H1 (cell line): ENCODE results near the gene LGALS12. TPM values are rescaled to one million over a fixed set of nuclear protein-coding genes. Genes with fewer than 3 reads are reported as not detected.

Experiments
- CTCF ChIA-PET: fragments of 300-600 bp; sonication (Branson Sonifier 250); formaldehyde crosslinking; loops from one replicate; lab custom pipeline; 2021; ENCODE audit not compliant: partially characterized antibody; lab: Charles Lee
- POLR2A ChIA-PET: fragments of 300-600 bp; sonication (Branson Sonifier 250); formaldehyde crosslinking; loops from one replicate; lab custom pipeline; 2021; ENCODE audit warnings: inconsistent platforms; ENCODE audit not compliant: partially characterized antibody; lab: Charles Lee
- DNase-seq, 2 experiments: peaks; one replicate each; pipeline versions ENCODE4 v3.0.0 to v3.0.0-alpha.2; 2010 to 2022; ENCODE audit warnings: low spot score in 2 of 2, low read depth in 1 of 2, mixed read lengths in 1 of 2
- FAIRE-seq: peaks from 2 replicates; lab custom pipeline; 2011; peaks lifted over from hg19 to GRCh38; lab: Jason Lieb, UNC
- H2AFZ ChIP-seq: 2 replicates; pipeline ENCODE4 v1.8.1; 2012; ENCODE audit warnings: low read length, inconsistent platforms
- H2AK5ac ChIP-seq: 2 replicates; pipeline ENCODE4 v1.6.1; 2013; ENCODE audit warnings: low read depth, low read length
- H2BK120ac ChIP-seq: replicated peaks from 2 replicates; pipeline ENCODE3; 2013; ENCODE audit warnings: low read depth, low read length, inconsistent platforms
- H2BK12ac ChIP-seq: 2 replicates; pipeline ENCODE4 v1.6.1; 2013; ENCODE audit warnings: low read depth, low read length
- H2BK15ac ChIP-seq: 2 replicates; pipeline ENCODE4 v1.6.1; 2013; ENCODE audit warnings: low read length
- H2BK20ac ChIP-seq: 2 replicates; pipeline ENCODE4 v1.6.1; 2013; ENCODE audit warnings: low read length
- H2BK5ac ChIP-seq: 2 replicates; pipeline ENCODE4 v1.6.1; 2013; ENCODE audit warnings: low read depth, low read length
- H3K14ac ChIP-seq: 2 replicates; pipeline ENCODE4 v1.6.1; 2013; ENCODE audit warnings: inconsistent platforms; ENCODE audit not compliant: insufficient read length
- H3K18ac ChIP-seq: 2 replicates; pipeline ENCODE4 v1.6.1; 2013; ENCODE audit warnings: low read length; ENCODE audit errors: extremely low read depth
- H3K23ac ChIP-seq: 2 replicates; pipeline ENCODE4 v1.6.1; 2013; ENCODE audit warnings: inconsistent platforms; ENCODE audit not compliant: insufficient read length
- H3K23me2 ChIP-seq: 2 replicates; pipeline ENCODE4 v1.6.1; 2013; ENCODE audit warnings: low read depth, low read length
- H3K27ac ChIP-seq: 2 replicates; pipeline ENCODE4 v1.6.1; 2011; ENCODE audit warnings: low read depth, low read length, inconsistent platforms
- H3K27me3 ChIP-seq, 4 experiments: replicated peaks in 1 of 4; 1 replicate in 1 of 4; 2 replicates in 3 of 4; pipeline versions ENCODE4 v1.6.1 to v1.8.1; 2011 to 2013; ENCODE audit warnings: low read length in 3 of 4, mild to moderate bottlenecking in 3 of 4, inconsistent platforms in 2 of 4, mixed read lengths in 2 of 4, moderate library complexity in 1 of 4; ENCODE audit not compliant: control insufficient read depth in 3 of 4, insufficient read depth in 3 of 4; ENCODE audit errors: extremely low read depth in 1 of 4
- H3K36me3 ChIP-seq, 4 experiments: 2 replicates each; pipeline versions ENCODE4 v1.6.1 to v1.8.1; 2011 to 2013; ENCODE audit warnings: mild to moderate bottlenecking in 4 of 4, low read length in 3 of 4, moderate library complexity in 2 of 4, control low read depth in 1 of 4, inconsistent platforms in 1 of 4; ENCODE audit not compliant: insufficient read depth in 4 of 4, control insufficient read depth in 2 of 4
- H3K4ac ChIP-seq: replicated peaks from 2 replicates; pipeline ENCODE3; 2013; ENCODE audit warnings: low read length, low read depth, mixed read lengths, inconsistent platforms; ENCODE audit not compliant: insufficient read length
- H3K4me1 ChIP-seq, 4 experiments: replicated peaks in 1 of 4; 1 replicate in 1 of 4; 2 replicates in 3 of 4; pipeline versions ENCODE4 v1.6.1 to v1.8.1; 2011 to 2013; ENCODE audit warnings: low read length in 3 of 4, inconsistent platforms in 2 of 4, mixed read lengths in 1 of 4; ENCODE audit not compliant: insufficient read depth in 4 of 4, control insufficient read depth in 3 of 4
- H3K4me2 ChIP-seq, 2 experiments: 2 replicates each; pipeline versions ENCODE4 v1.6.1 to v1.8.1; 2011 to 2013; ENCODE audit warnings: low read depth in 2 of 2, low read length in 2 of 2, control low read depth in 1 of 2, inconsistent platforms in 1 of 2, mild to moderate bottlenecking in 1 of 2; ENCODE audit not compliant: insufficient read depth in 1 of 2
- H3K4me3 ChIP-seq, 4 experiments: fragments of 200-600, 300-600 bp in 1 of 4; sonication (generic), shearing (Covaris generic), sonication (Bioruptor Twin) in 1 of 4; 2 replicates each; pipeline versions ENCODE4 v1.5.1 to v1.8.1; 2011 to 2016; ENCODE audit warnings: low read length in 4 of 4, low read depth in 3 of 4, control low read depth in 2 of 4, inconsistent platforms in 2 of 4, mild to moderate bottlenecking in 2 of 4, mixed read lengths in 1 of 4, moderate library complexity in 1 of 4; ENCODE audit not compliant: insufficient read depth in 2 of 4; ENCODE audit errors: extremely low read depth in 1 of 4
- H3K56ac ChIP-seq: replicated peaks from 2 replicates; pipeline ENCODE3; 2013; ENCODE audit warnings: low read depth, mild to moderate bottlenecking, mixed read lengths, low read length, inconsistent platforms; ENCODE audit not compliant: insufficient read length
- H3K79me1 ChIP-seq: 2 replicates; pipeline ENCODE4 v1.6.1; 2013; ENCODE audit warnings: low read depth, low read length, control low read depth
- H3K79me2 ChIP-seq, 2 experiments: 2 replicates each; pipeline versions ENCODE4 v1.6.1 to v1.8.1; 2012 to 2013; ENCODE audit warnings: low read length in 2 of 2, mild to moderate bottlenecking in 2 of 2, inconsistent platforms in 1 of 2; ENCODE audit not compliant: insufficient read depth in 2 of 2, control insufficient read depth in 1 of 2
- H3K9ac ChIP-seq, 4 experiments: replicated peaks in 1 of 4; 1 replicate in 1 of 4; 2 replicates in 3 of 4; pipeline versions ENCODE4 v1.6.1 to v1.8.1; 2011 to 2013; ENCODE audit warnings: low read depth in 3 of 4, low read length in 3 of 4, control low read depth in 2 of 4, mild to moderate bottlenecking in 2 of 4, moderate library complexity in 2 of 4, inconsistent platforms in 1 of 4; ENCODE audit errors: extremely low read depth in 1 of 4
- H3K9me3 ChIP-seq, 2 experiments: 2 replicates each; pipeline versions ENCODE4 v1.6.1 to v1.8.1; 2012 to 2013; ENCODE audit warnings: mild to moderate bottlenecking in 2 of 2, moderate library complexity in 2 of 2, control low read depth in 1 of 2, inconsistent platforms in 1 of 2, low read depth in 1 of 2, low read length in 1 of 2, mixed read lengths in 1 of 2; ENCODE audit not compliant: insufficient read depth in 2 of 2
- H4K20me1 ChIP-seq, 2 experiments: replicated peaks in 1 of 2; 2 replicates each; pipeline versions ENCODE3 to v1.8.1; 2011 to 2013; ENCODE audit warnings: inconsistent platforms in 2 of 2, low read length in 2 of 2, mild to moderate bottlenecking in 1 of 2; ENCODE audit not compliant: insufficient read depth in 2 of 2, control insufficient read depth in 1 of 2
- H4K5ac ChIP-seq: 2 replicates; pipeline ENCODE4 v1.6.1; 2013; ENCODE audit warnings: low read length, low read depth, mixed read lengths, inconsistent platforms; ENCODE audit not compliant: insufficient read length
- H4K8ac ChIP-seq: 2 replicates; pipeline ENCODE4 v1.8.0; 2013; ENCODE audit warnings: mild to moderate bottlenecking, moderate library complexity, low read length, inconsistent platforms; ENCODE audit not compliant: insufficient read depth; ENCODE audit errors: extremely low read depth
- H4K91ac ChIP-seq: replicated peaks from 2 replicates; pipeline ENCODE3; 2013; ENCODE audit warnings: low read length, mixed read lengths, inconsistent platforms; ENCODE audit not compliant: insufficient read length
- CTBP2 ChIP-seq: IDR thresholded peaks from 2 replicates; pipeline ENCODE4 v1.7.0; 2011; ENCODE audit warnings: borderline replicate concordance, mild to moderate bottlenecking, moderate library complexity, mixed read lengths, low read length; ENCODE audit not compliant: insufficient read depth, insufficient read length
- EGR1 ChIP-seq: IDR thresholded peaks from 2 replicates; pipeline ENCODE4 v1.6.1; 2011; ENCODE audit warnings: low read depth, low read length, borderline replicate concordance
- NANOG ChIP-seq: IDR thresholded peaks from 2 replicates; pipeline ENCODE4 v1.6.1; 2011; ENCODE audit warnings: low read length, low read depth, mild to moderate bottlenecking, inconsistent platforms; ENCODE audit not compliant: insufficient read depth, poor library complexity, severe bottlenecking
- WGBS, 2 experiments: shearing (Covaris generic) in 1 of 2; methylation state at CpG; one replicate each; pipeline versions ENCODE4 v1.1.6 to v1.1.7; 2013 to 2015; ENCODE audit warnings: low lambda C conversion rate in 2 of 2, mixed read lengths in 2 of 2, inconsistent platforms in 1 of 2, low coverage in 1 of 2, missing lambda C conversion rate in 1 of 2; ENCODE audit not compliant: insufficient replicate concordance in 2 of 2, insufficient coverage in 1 of 2, insufficient read length in 1 of 2; ENCODE audit errors: extremely low coverage in 1 of 2, missing lambda C conversion rate in 1 of 2; 5-methylcytosine and 5-hydroxymethylcytosine counted together
- polyA plus RNA-seq, 7 experiments: library from polyadenylated mRNA; depleted of rRNA in 3 of 7; stranded (reverse) in 5 of 7; unstranded in 2 of 7; fragments of >200 nt in 5 of 7; fragments of 200-250 nt in 2 of 7; gene quantifications; 1 replicate in 5 of 7; 2 replicates in 1 of 7; 4 replicates in 1 of 7; pipeline versions ENCODE4 v1.2.1 to v1.2.3, GENCODE V29; 2011 to 2013; ENCODE audit warnings: missing spikeins in 2 of 7, mixed read lengths in 2 of 7
- total RNA-seq: library from RNA; stranded (reverse); fragmentation: NEBNext Ultra II Directional; extraction: Animal tissue kit (Norgen Biotek cat#: 25700); gene quantifications from 2 replicates; pipeline ENCODE4 v1.2.1, GENCODE V29; 2021

Gene LGALS12
- total and polyA plus RNA-seq, 2 of the 8 experiments (the other 6 are each of a cell fraction or from before 2014, with no cell fraction given) = 1.6 to 2.9 TPM

DNA sequence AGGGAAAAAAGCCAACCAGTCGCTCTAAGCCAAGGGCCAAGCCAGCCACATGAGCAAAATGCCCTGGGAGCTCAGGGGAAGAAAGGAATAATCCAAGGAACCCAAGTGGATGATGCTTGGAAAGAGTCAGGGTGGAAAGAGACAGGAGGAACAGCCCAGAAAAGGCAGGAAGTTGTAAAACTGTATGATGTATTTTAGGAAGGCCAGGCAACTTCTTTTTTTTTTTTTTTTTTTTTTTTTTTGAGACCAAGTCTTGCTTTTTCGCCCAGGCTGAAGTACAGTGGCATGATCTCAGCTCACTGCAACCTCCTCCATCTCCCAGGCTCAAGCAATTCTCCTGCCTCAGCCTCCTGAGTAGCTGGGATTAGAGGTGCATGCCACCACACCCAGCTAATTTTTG is 1.6 kb downstream of the LGALS12 start:
- no peaks in the 10 kb centered on the region for H3K23me2 ChIP-seq
- no peaks in the 10 kb centered on the region for H3K27me3 ChIP-seq
- no peaks in the 10 kb centered on the region for H4K20me1 ChIP-seq
- H2BK12ac ChIP-seq = peak overlapping the region; percentile 93; the same call in 1 of the 2 replicates
- 100% methylated on average over 1 of the region's 2 CpGs; no CpG with 5 or more reads in 1 of the 2 experiments for WGBS, 2 experiments
- peak overlapping the region; percentile 46; the same call in 1 of the 2 replicates for H2BK15ac ChIP-seq
- H4K8ac ChIP-seq = no peak overlapping the region
- no peak overlapping the region for H3K9ac ChIP-seq
- H4K91ac ChIP-seq = no peak overlapping the region
- H3K4me2 ChIP-seq = no peak overlapping the region
- H2BK5ac ChIP-seq = 0 out of 2 replicates have a peak overlapping the region, but pooled peaks have one; percentile 90
- H3K79me2 ChIP-seq = no peaks in the 10 kb centered on the region
- no peaks in the 10 kb centered on the region for H3K79me1 ChIP-seq
- no peak for FAIRE-seq
- H2AK5ac ChIP-seq = 0 out of 2 replicates have a peak overlapping the region, but pooled peaks have one; percentile 78
- peaks cover 9 to 21% (median 15%) of the 10 kb centered on the region in 4 experiments for H3K4me1 ChIP-seq
- peak overlapping the region; percentile 98; the same call in 1 of the 2 replicates for H2BK20ac ChIP-seq
- ChIA-PET CTCF (interaction anchor here (0.5 to 8.2 kb wide), 21 partner anchors 11 to 567 kb away, joined by 3 to 97 read pairs (median 4); partner anchors contain the start of gene PLAAT5), POLR2A (interaction anchor here (0.9 to 1.3 kb wide), 5 partner anchors 9 to 29 kb away, joined by 3 to 4 read pairs (median 3); partner anchors contain the start of gene PLAAT4)
- no peak overlapping the region for H3K4ac ChIP-seq
- H3K56ac ChIP-seq = no peak overlapping the region
- H3K9me3 ChIP-seq = no peaks in the 10 kb centered on the region
- no peak overlapping the region for H3K4me3 ChIP-seq
- H3K23ac ChIP-seq = no peak overlapping the region
- H2AFZ ChIP-seq = no peak overlapping the region
- no peak overlapping the region for H3K18ac ChIP-seq
- H3K36me3 ChIP-seq = no peaks in the 10 kb centered on the region
- H3K14ac ChIP-seq = no peak overlapping the region
- no peak overlapping the region for H4K5ac ChIP-seq
- no peak overlapping the region for H2BK120ac ChIP-seq
- H3K27ac ChIP-seq = no peak overlapping the region
- no peak for DNase-seq
- TF ChIP-seq EGR1 (no peak), NANOG (no peak), CTBP2 (no peak)
